ENCODE results near the gene MPO. TPM values are rescaled to one million over a fixed set of nuclear protein-coding genes. Genes with fewer than 3 reads are reported as not detected.

Gene MPO
- total and polyA plus RNA-seq, 9 of the 15 experiments (the other 6 are each of a cell fraction or from before 2014, with no cell fraction given), result 0.04 to 0.47 (median 0.39) TPM; not detected in 6

DNA sequence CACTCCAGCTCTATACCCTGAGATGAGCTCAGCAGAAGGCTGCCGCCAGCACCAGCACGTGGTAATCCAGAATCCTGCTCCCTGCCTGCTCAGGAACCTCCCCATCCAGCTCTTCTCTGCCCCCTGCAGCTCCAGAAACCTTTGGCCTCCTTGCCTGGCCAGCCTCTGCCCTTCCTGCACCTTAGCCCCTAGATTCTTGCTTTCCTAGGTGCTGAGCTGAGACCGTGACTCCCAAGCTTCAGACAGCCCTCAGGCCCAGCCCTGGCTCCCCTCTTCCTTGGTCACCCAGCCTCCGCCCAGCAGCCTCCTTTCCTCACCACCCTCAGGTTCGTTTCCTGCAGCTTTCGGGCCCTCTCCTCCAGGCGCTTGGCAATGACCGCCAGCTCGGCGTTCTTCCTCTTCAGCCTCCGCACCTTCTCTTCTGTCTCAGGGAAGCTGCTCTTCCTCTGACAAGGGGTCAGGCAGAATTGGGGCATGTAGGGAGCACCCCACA, 45.3 kb upstream of the MPO start (continued):
- TF ChIP-seq, protein P1, sequence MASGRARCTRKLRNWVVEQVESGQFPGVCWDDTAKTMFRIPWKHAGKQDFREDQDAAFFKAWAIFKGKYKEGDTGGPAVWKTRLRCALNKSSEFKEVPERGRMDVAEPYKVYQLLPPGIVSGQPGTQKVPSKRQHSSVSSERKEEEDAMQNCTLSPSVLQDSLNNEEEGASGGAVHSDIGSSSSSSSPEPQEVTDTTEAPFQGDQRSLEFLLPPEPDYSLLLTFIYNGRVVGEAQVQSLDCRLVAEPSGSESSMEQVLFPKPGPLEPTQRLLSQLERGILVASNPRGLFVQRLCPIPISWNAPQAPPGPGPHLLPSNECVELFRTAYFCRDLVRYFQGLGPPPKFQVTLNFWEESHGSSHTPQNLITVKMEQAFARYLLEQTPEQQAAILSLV (tag; IDR thresholded peaks at IDR 0.05), result no peak
- TF ChIP-seq, protein P2, sequence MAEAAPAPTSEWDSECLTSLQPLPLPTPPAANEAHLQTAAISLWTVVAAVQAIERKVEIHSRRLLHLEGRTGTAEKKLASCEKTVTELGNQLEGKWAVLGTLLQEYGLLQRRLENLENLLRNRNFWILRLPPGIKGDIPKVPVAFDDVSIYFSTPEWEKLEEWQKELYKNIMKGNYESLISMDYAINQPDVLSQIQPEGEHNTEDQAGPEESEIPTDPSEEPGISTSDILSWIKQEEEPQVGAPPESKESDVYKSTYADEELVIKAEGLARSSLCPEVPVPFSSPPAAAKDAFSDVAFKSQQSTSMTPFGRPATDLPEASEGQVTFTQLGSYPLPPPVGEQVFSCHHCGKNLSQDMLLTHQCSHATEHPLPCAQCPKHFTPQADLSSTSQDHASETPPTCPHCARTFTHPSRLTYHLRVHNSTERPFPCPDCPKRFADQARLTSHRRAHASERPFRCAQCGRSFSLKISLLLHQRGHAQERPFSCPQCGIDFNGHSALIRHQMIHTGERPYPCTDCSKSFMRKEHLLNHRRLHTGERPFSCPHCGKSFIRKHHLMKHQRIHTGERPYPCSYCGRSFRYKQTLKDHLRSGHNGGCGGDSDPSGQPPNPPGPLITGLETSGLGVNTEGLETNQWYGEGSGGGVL (CRISPR knock-in tag; IDR thresholded peaks at IDR 0.05), result no peak
- TF ChIP-seq TEAD4 (IDR thresholded peaks at IDR 0.05; ENCODE audit: low read length), result no peak
- TF ChIP-seq TEAD4 (CRISPR knock-in tag; IDR thresholded peaks at IDR 0.05; ENCODE audit: borderline replicate concordance), result no peak
- TF ChIP-seq, protein P3, sequence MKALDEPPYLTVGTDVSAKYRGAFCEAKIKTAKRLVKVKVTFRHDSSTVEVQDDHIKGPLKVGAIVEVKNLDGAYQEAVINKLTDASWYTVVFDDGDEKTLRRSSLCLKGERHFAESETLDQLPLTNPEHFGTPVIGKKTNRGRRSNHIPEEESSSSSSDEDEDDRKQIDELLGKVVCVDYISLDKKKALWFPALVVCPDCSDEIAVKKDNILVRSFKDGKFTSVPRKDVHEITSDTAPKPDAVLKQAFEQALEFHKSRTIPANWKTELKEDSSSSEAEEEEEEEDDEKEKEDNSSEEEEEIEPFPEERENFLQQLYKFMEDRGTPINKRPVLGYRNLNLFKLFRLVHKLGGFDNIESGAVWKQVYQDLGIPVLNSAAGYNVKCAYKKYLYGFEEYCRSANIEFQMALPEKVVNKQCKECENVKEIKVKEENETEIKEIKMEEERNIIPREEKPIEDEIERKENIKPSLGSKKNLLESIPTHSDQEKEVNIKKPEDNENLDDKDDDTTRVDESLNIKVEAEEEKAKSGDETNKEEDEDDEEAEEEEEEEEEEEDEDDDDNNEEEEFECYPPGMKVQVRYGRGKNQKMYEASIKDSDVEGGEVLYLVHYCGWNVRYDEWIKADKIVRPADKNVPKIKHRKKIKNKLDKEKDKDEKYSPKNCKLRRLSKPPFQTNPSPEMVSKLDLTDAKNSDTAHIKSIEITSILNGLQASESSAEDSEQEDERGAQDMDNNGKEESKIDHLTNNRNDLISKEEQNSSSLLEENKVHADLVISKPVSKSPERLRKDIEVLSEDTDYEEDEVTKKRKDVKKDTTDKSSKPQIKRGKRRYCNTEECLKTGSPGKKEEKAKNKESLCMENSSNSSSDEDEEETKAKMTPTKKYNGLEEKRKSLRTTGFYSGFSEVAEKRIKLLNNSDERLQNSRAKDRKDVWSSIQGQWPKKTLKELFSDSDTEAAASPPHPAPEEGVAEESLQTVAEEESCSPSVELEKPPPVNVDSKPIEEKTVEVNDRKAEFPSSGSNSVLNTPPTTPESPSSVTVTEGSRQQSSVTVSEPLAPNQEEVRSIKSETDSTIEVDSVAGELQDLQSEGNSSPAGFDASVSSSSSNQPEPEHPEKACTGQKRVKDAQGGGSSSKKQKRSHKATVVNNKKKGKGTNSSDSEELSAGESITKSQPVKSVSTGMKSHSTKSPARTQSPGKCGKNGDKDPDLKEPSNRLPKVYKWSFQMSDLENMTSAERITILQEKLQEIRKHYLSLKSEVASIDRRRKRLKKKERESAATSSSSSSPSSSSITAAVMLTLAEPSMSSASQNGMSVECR (CRISPR knock-in tag; IDR thresholded peaks at IDR 0.05), result no peak
- no peak for TF ChIP-seq CAMTA2 (CRISPR knock-in tag; conservative IDR thresholded peaks at IDR 0.05)
- TF ChIP-seq RAD21 (CRISPR knock-in tag; conservative IDR thresholded peaks at IDR 0.05 in 1 of 2, IDR thresholded peaks at IDR 0.05 in 1 of 2), result peak in 1 of 2 experiments; percentile 9; a peak in 1 of 4 replicates
- no peak for TF ChIP-seq SMARCE1 (IDR thresholded peaks at IDR 0.05)
- TF ChIP-seq JUN (IDR thresholded peaks at IDR 0.05; ENCODE audit: borderline replicate concordance, low read depth, low read length), result no peak
- no peak for TF ChIP-seq JUN (CRISPR knock-in tag; IDR thresholded peaks at IDR 0.05; ENCODE audit: borderline replicate concordance)
- TF ChIP-seq FOXK2 (conservative IDR thresholded peaks at IDR 0.05 in 1 of 2, IDR thresholded peaks at IDR 0.05 in 1 of 2; ENCODE audit: low read depth in 2 of 2), result no peak
- TF ChIP-seq HNRNPUL1 (IDR thresholded peaks at IDR 0.05; ENCODE audit: low read length), result no peak
- no peak for TF ChIP-seq ZNF785 (CRISPR knock-in tag; IDR thresholded peaks at IDR 0.05)
- TF ChIP-seq SPI1 (IDR thresholded peaks at IDR 0.05; ENCODE audit: borderline replicate concordance, low read depth, low read length), result no peak
- TF ChIP-seq TFAM (CRISPR knock-in tag; conservative IDR thresholded peaks at IDR 0.05), result no peak
- TF ChIP-seq HMGN3 (IDR thresholded peaks at IDR 0.05; ENCODE audit: borderline replicate concordance, extremely low read depth, insufficient read length, low read depth, low read length), result no peak
- TF ChIP-seq CEBPG (CRISPR knock-in tag; IDR thresholded peaks at IDR 0.05), result no peak
- TF ChIP-seq CEBPG (tag; conservative IDR thresholded peaks at IDR 0.05 in 1 of 2, IDR thresholded peaks at IDR 0.05 in 1 of 2), result no peak
- TF ChIP-seq GTF2A2 (tag; IDR thresholded peaks at IDR 0.05), result no peak
- TF ChIP-seq CBFA2T2 (conservative IDR thresholded peaks at IDR 0.05), result no peak
- TF ChIP-seq, protein P4, sequence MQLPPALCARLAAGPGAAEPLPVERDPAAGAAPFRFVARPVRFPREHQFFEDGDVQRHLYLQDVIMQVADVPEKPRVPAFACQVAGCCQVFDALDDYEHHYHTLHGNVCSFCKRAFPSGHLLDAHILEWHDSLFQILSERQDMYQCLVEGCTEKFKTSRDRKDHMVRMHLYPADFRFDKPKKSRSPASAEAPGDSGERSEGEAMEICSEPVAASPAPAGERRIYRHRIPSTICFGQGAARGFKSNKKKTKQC (CRISPR knock-in tag; IDR thresholded peaks at IDR 0.05), result 0 out of 2 replicates have a peak, but pooled peaks have one; percentile 25
